DND-41 (cell line): ENCODE measurements around the gene DOCK4.

Experiments used
- ATAC-seq: fragments of 200-7000 bp; cut with Tn5 transposase; 3 replicates; pipeline ENCODE4 v1.9.1; 2021; ENCODE audit warnings: low read depth; ENCODE audit not compliant: insufficient read depth
- DNase-seq: peaks from one replicate; pipeline ENCODE4 v3.0.0-alpha.2; 2020
- H2AFZ ChIP-seq: 2 replicates; pipeline ENCODE4 v1.6.0; 2012; ENCODE audit warnings: low read depth, low read length
- H3K27ac ChIP-seq: 2 replicates; pipeline ENCODE4 v1.5.1; 2012; ENCODE audit warnings: low read length, inconsistent platforms
- H3K27me3 ChIP-seq: fragments of 200-600 bp; sonication (generic); 2 replicates; pipeline ENCODE4 v1.6.0; 2012; ENCODE audit warnings: low read length, mild to moderate bottlenecking, inconsistent platforms; ENCODE audit not compliant: insufficient read depth, poor library complexity
- H3K36me3 ChIP-seq: 2 replicates; pipeline ENCODE4 v1.5.1; 2012; ENCODE audit warnings: low read length, inconsistent platforms; ENCODE audit not compliant: insufficient read depth
- H3K4me1 ChIP-seq: 2 replicates; pipeline ENCODE4 v1.5.1; 2012; ENCODE audit warnings: mild to moderate bottlenecking, low read length; ENCODE audit not compliant: insufficient read depth
- H3K4me2 ChIP-seq: 2 replicates; pipeline ENCODE4 v1.6.0; 2012; ENCODE audit warnings: mild to moderate bottlenecking, moderate library complexity, low read length, inconsistent platforms; ENCODE audit not compliant: insufficient read depth
- H3K4me3 ChIP-seq, 2 experiments: fragments of 200-600 bp in 1 of 2; shearing (Covaris generic) in 1 of 2; 2 replicates each; pipeline ENCODE4 v1.5.1; 2012 to 2016; ENCODE audit warnings: inconsistent platforms in 2 of 2, low read length in 2 of 2, mild to moderate bottlenecking in 2 of 2, low read depth in 1 of 2, moderate library complexity in 1 of 2
- H3K79me2 ChIP-seq: 2 replicates; pipeline ENCODE4 v1.6.0; 2012; ENCODE audit warnings: low read length, inconsistent platforms; ENCODE audit not compliant: insufficient read depth
- H3K9ac ChIP-seq: 2 replicates; pipeline ENCODE4 v1.6.0; 2012; ENCODE audit warnings: low read depth, mild to moderate bottlenecking, inconsistent platforms, low read length, moderate library complexity
- H3K9me3 ChIP-seq: 2 replicates; pipeline ENCODE4 v1.5.1; 2012; ENCODE audit warnings: low read length, moderate library complexity, mild to moderate bottlenecking, inconsistent platforms; ENCODE audit not compliant: insufficient read depth, severe bottlenecking
- H4K20me1 ChIP-seq: 2 replicates; pipeline ENCODE4 v1.6.0; 2012; ENCODE audit warnings: low read length; ENCODE audit not compliant: insufficient read depth
- CTCF ChIP-seq: IDR thresholded peaks from 2 replicates; pipeline ENCODE4 v1.5.1; 2012; ENCODE audit warnings: borderline replicate concordance, low read length, moderate library complexity, mild to moderate bottlenecking; ENCODE audit not compliant: poor library complexity, severe bottlenecking; ENCODE audit errors: extremely low read depth
- EZH2 ChIP-seq: IDR thresholded peaks from 3 replicates; pipeline ENCODE4 v1.6.1; 2012; ENCODE audit warnings: borderline replicate concordance, low read depth, mild to moderate bottlenecking, moderate library complexity, low read length, inconsistent platforms; ENCODE audit not compliant: severe bottlenecking

DOCK4 gene

GRCh38 chr7:112023282-112023681 lies 182.9 kb downstream of the DOCK4 start:
- Histone ChIP-seq H3K27ac (no peak overlapping the region), H3K9me3 (no peaks in the 10 kb centered on the region), H3K9ac (no peak overlapping the region), H2AFZ (no peak overlapping the region), H3K36me3 (no peaks in the 10 kb centered on the region), H3K4me1 (no peaks in the 10 kb centered on the region), H3K79me2 (no peaks in the 10 kb centered on the region), H3K4me3 (no peak overlapping the region), H3K27me3 (no peaks in the 10 kb centered on the region), H3K4me2 (no peak overlapping the region), H4K20me1 (no peaks in the 10 kb centered on the region)
- DNase-seq (no peak), ATAC-seq (no peak)
- TF ChIP-seq EZH2 (no peak), CTCF (no peak)

GRCh38 chr7:112022128-112022527 lies 184.1 kb downstream of the DOCK4 start:
- H3K27me3 ChIP-seq: no peaks in the 10 kb centered on the region
- no peaks in the 10 kb centered on the region for H3K9me3 ChIP-seq
- H4K20me1 ChIP-seq: no peaks in the 10 kb centered on the region
- H3K36me3 ChIP-seq: no peaks in the 10 kb centered on the region
- no peak overlapping the region for H3K4me3 ChIP-seq
- ATAC-seq (no peak), DNase-seq (no peak)
- no peaks in the 10 kb centered on the region for H3K4me1 ChIP-seq
- TF ChIP-seq CTCF: no peak
- TF ChIP-seq EZH2: no peak
- H3K79me2 ChIP-seq: no peaks in the 10 kb centered on the region
- H3K27ac ChIP-seq: no peak overlapping the region
- H2AFZ ChIP-seq: no peak overlapping the region
- no peak overlapping the region for H3K9ac ChIP-seq
- H3K4me2 ChIP-seq: no peak overlapping the region

GRCh38 chr7:112021379-112022044 lies 184.7 kb downstream of the DOCK4 start:
- H3K9ac ChIP-seq: no peak overlapping the region
- no peak overlapping the region for H3K4me3 ChIP-seq
- no peaks in the 10 kb centered on the region for H3K79me2 ChIP-seq
- DNase-seq (no peak), ATAC-seq (no peak)
- no peak overlapping the region for H2AFZ ChIP-seq
- TF ChIP-seq CTCF (no peak), EZH2 (no peak)
- H3K27ac ChIP-seq: no peak overlapping the region
- H3K4me2 ChIP-seq: no peak overlapping the region
- H4K20me1 ChIP-seq: no peaks in the 10 kb centered on the region
- H3K27me3 ChIP-seq: no peaks in the 10 kb centered on the region
- no peaks in the 10 kb centered on the region for H3K4me1 ChIP-seq
- H3K36me3 ChIP-seq: no peaks in the 10 kb centered on the region
- no peaks in the 10 kb centered on the region for H3K9me3 ChIP-seq
